HG02763 (cell line): ENCODE measurements around the gene WASF2.
A peak's percentile ranks its signal among the peaks of the same experiment; 100 is the strongest.
"Not testable (repeated sequence)": the region's sequence is repeated elsewhere in the genome, so short reads cannot be mapped to it uniquely, and the experiment has no call there.

Source experiments
- ATAC-seq: cut with Tn5 transposase; IDR thresholded peaks from one replicate; pipeline ENCODE4 v1.9.1; 2021; ENCODE audit warnings: mild to moderate bottlenecking, moderate library complexity; ENCODE audit not compliant: unreplicated experiment

WASF2 gene

DNA sequence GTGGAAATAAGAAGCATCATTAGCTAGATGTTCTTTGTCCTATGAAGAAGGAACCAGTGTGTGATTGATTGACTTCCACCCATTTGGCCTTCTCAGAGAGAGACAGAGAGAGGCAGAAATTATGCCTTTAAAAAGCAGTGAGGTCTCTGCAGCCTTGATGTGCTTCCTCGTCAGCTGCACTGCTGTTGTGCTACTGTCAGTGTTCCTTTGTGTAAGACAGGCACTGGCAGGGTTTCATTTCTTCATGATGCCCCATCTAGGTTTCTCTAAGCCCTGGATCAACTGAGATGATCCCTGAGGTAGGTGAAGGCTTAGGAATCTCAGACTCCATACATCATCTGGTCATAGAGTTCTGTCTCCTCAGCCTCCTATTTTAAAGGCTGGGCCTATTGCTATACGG, 62.6 kb downstream of the WASF2 start:
- no peak for ATAC-seq

DNA sequence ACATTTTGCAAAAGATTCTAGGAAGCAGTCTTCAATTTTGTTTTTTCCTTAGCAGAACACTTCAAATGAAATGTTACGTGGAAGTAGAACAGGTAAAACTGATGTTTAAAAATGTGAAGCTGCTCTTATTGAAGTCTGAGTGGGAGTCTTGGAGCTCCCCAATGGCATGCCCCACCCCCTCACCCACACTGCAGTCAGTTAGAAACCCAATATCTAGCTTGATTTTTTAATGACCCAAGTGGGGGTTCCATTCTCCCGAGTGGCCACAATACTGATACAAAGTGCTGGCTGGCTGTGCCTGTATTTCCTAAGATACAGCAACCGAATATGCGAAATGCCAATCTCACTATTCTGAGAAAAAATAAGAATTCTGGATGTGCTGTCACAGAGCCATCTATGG, 66.3 kb downstream of the WASF2 start:
- ATAC-seq = no peak

DNA sequence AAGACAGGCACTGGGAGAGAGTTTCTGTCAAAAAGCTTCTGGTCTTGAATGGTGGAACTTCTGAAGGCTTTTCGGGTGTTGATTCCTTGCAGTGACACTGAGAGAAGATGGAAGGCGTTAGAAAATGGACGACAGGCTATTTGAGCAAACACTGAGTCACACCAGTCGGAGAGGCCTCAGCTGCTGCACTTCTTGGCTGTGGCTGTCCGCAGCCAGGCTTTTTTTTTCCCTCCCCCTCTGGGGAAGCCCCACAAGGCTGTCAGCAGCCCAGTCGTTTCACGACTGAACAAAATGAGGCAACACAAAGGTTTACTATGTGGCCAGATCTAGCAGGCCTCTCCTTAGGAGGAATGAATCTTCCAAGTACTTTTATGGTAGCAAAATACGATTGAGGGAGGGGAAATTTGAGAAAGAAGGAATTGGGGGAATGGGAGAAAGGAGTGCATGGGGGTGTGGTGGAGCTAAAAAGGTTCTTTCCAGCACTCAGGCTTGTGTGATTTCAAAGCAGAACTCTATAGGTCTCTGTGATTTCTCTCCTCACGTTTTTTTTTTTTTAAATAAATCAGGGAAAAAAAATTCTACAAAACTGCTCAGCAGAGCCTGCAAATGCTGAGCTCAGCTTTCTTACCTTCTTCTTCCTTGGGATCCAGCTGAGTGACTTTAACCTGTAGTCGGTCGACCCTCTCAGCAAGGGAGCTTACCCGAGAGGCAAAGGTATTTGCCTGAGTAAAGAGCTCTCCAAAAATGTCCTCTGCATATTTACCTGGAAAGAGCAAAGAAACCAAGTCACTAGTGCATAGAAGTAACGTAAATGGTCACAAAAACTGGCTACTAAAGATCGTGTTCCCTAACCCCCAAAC, 71.4 kb downstream of the WASF2 start:
- ATAC-seq = peak; percentile 75

DNA sequence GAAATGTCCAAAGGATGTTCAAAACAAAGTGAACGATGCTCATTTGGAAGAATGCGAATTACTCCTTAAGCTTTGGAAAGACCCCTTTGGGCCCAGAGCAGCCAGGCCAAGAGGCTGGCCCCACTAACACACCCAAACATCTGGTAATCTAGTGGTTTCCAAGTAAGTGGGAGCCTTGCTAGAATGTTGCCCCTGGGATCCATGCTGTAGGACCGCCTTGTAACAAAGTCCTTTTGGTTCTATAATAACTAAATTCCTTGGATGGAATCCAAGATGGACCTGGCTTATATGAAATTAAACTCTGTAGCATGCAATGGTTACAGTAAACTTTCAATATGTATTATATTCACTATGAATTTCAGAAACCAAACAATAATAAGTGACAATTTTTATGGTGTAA, 72.3 kb downstream of the WASF2 start:
- ATAC-seq = no peak

DNA sequence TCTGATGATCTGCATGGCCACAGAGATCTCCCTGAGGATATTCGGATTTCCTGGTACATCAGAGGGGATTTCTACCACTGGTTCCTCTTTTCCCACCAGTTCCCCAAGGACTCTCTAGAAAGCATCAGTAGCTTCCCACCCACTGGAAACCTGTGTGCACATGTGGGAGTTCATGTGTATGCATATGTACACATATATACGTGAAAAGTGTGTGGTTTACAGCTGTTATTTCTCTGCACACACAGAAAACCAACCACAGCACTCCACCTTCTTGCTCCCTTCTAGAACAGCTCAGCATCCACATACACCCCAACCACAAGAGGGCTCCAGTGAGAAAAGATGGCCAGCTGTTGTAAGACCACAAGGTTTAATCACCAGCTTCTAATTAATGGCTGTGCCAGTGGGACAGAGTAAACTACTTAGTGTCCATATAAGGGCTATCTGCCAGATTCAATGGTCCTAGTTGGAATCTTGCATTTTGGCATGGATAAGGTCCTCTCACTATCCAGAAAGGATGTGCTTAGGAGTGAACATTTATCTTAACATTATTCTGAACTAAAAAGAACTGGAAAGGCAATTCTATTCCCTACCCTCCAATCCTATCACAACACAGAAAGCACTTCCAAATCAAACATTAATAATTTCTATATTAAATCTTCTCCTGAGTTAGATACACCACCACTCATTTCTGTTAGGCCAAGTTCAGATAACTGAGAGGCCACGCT, 73.4 kb downstream of the WASF2 start:
- ATAC-seq = no peak

DNA sequence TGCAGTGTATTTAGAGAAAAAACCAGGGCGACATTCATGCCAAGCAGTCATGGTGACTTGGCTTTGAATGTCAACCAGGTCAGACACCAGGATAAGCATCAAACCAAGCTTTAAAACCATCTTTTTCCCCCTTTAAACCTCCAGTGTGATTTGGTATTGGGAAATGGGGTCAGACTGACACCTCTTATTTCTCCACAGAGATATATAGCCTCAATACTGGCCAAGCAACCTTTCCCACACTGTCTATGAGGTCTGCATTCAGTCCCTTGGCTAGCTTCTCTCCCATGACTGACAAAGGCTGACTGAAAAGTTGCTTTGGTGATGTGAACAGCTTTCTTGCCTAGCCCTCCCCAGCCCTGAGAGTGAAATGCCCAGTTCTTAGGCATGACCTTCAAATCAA, 75.9 kb downstream of the WASF2 start:
- no peak for ATAC-seq

DNA sequence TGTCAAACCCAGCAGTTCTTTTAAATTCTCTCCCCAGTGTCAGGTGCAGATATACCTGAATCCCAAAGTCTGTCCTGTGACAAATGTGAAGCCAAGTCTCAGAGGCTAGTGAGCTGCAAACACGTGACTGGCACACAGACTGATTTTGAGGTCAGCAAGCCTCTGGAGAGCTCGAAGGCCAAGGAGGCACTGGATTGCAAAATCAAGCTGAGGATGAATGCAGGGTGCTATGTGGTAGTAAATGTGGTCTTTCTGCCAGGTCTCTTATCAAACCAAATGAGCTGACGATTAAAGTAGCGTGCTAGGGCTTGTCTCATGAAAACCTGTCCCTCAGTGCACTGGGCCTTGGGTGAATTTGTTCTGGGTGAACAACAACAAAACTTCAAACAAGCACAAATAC, 77.0 kb downstream of the WASF2 start:
- no peak for ATAC-seq

DNA sequence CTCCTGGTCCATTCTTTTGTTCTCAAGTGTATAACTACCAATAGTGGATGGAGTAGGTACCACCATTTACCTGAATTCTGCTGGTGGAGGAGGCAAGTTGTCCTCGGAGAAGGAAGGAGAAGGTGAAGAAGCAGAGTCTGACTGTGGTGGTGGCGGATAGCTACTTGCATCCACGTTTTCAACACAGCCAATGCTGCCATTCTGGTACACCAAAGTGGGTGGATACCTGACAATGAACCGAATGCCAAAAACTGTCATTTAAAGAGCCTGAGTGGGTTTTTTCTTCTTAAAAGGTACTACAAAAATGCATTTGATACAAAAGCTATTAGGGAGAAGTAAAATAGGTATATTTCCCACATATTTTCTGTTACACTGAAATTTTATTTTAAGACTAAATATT, 77.5 kb downstream of the WASF2 start:
- ATAC-seq = no peak

DNA sequence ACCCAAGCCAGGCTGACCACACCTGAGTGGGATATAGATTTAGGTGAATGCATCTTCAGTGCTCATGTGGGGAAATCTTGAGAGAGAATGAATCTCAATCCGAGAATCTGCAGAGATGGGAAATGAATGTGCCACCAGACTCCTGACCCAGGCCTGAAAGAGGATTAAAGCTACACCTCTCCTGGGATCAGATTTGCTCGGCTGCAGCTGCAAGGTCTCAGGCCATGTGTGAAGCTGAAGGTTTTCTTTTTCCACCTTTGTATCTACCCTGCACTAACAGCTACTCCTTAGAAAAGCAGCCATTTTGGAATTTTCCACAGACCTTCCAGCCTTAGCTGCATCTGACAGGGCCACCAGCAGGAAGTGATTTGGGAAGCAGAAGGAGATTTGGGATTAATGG, 79.3 kb downstream of the WASF2 start:
- ATAC-seq = no peak

DNA sequence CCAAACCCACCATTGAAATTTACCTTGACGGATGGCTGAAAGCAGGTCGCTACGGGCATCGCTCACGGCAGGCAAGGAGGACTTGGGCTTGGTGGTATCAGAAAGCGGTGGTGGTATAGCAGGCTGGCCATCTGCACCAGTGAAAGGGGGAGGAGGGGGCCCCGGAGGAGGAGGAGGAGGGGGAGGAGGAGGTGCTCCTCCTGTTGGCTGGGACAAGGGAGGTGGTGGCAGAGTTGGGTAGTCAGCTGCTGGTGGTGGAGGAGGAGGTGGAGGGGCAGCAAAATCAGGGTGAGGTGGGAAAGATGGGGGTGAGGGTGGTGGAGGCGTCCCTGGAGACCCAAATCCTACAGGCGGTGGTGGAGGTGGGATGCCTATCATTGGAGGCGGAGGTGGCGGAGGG, 80.3 kb downstream of the WASF2 start:
- ATAC-seq = no peak

DNA sequence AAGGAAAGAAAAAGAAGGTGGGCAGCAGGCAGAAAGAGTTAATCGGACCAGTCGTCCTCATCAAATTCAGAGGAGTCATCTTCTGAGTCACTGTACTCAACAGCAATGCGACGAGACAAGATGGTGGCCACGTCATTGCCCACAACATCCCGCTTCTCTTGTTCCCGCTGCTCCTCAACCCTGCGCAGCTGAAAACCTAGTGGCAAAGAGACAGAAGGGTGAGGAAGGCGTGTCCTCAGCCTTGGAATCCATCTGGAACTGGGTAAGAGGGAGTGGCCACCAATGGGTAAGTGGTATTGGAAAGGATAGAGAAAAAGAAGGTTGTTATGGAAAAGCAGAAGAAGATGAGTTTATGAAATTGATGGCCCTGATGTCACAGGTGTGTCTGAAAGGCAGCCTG, 81.8 kb downstream of the WASF2 start:
- no peak for ATAC-seq

DNA sequence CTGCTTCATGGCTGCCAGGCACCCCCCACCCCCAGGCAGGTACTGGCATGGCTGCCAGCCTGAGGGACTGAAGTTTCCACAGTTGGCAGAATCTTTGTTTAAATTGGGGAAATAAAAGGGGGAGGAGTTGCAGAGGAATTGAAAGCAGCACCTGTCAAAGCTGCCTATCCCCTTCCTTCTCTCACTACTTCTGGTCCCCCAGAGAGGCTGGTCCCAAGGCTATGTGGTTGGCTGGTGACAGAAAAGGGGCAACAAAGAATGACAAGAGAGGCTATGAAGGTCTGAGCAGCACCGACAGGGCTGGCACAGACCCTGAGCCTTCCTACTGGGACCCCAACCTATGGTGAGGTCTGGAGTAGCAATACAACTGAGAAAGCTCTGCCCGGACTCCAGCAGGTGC, 83.2 kb downstream of the WASF2 start:
- ATAC-seq = not testable (repeated sequence)

DNA sequence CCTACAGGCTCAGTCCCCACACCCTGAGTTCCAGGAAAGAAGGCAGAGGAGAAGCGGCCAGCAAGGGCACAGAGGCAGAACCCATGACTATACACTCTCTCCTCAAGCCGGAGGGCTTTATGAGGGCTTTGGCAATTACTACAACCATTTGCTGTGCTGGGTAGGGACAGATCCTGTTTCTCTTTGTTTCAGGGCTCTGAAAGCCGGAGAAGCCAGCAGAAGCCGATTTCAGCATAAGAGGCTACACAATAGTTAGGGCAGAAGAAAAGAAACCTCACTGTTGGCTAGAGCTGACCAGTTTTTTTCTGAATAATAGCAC, 83.6 kb downstream of the WASF2 start:
- no peak for ATAC-seq

DNA sequence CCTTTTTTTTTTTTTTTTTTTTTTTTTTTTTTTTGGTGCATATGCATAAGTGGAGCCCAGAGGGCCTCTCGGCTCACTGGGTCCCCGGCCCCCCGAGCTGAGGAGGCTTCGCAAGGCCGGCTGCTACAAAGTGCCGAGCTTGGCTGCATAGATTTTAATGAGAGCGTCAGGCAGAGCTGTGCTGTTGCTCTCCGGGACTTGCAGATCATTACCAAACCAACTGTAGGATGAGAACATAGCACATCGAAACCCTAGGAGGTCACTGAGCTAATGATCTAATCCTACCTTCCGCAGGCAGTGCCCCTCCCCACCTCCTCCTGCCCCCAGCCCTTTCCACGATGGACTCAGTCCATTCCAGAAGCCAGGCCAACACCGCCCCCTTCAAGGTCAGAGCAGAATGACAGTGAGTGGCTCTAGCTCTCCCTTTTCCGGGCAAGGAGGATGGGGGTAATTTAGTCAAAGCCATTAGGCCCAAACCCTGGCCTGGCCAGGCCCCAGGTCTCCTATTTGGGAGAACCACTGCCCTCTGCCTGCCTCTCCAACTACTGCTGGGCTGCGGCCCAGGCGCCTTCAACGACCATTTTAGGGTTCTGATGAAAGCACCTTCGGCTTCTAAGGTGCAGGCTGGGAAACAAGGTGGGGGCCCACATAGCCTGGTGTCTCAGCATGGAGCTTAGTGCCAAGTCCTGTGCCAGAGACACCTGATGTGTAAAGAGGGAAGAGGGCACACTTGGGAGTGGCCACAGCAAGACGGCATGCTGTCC, 84.2 kb downstream of the WASF2 start:
- ATAC-seq = not testable (repeated sequence)

DNA sequence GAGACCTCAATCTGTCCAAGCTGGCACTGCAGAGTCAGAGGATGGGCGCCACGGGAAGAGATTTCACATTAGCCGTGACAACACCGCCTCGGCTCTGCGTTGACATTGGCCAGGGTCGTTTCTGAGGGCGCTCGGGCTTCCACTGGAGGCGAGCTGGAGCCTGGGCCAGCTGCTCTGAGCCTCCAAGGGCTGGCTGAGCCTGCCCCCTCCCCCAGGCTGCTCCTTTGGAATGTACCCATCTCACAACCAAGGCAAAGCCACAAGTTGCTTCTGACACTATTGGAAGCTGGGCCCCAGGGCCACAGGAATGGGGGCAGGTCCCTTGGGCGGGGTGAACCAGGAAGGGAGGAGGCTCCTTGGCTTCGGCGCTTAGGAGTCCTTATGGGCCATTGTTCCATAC, 84.9 kb downstream of the WASF2 start:
- ATAC-seq = no peak

DNA sequence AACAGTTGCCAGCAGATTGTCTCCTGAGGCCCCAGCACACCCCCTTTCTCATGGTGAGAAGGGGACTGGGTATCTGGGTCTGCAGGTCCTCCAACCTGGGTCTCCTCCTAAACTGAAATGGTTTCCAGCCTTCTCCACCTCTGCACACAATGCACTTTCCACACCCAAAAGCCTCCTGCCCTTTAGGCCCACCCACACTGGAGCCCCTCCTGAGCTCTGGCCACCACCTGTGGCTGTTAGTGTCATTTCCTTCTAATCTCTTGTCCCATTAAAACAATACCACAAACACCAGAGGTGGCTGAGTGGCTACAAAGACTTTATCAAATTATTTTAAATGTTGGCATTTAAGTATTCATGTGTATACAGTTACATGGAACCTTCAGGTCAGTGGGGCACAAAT, 86.0 kb downstream of the WASF2 start:
- ATAC-seq = no peak

DNA sequence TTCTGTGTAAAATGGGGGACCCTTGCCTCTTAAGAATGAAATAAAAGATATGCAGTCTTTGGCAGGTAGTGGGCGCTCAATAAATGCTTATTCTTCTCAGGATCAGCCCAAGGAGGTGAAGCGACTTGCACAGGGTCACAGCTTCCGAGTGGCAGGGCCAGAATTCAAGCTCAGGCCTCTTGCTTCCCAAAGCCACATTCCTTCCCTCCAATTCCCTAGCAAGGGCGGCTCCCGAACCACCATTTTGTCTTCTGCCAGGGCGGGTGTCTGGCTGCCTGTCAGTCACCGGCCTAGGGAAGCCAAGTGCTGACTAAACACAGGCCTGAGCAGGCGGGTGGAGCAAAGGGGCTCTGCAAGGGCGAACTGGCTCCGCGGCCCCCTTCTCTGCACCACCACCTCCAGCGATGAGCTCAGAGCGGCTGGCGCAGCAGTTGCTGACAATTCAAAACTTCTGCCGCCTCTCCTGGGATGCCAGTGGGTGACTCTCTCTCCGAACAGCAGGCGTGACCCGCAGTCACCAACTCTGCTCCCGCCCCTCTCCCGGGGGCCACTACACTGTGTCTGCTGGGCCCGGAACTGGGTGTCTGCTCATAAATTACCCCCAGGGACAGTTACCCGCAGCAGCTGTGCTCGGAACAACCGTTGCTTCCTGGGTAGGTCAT, 86.8 kb downstream of the WASF2 start:
- no peak for ATAC-seq

DNA sequence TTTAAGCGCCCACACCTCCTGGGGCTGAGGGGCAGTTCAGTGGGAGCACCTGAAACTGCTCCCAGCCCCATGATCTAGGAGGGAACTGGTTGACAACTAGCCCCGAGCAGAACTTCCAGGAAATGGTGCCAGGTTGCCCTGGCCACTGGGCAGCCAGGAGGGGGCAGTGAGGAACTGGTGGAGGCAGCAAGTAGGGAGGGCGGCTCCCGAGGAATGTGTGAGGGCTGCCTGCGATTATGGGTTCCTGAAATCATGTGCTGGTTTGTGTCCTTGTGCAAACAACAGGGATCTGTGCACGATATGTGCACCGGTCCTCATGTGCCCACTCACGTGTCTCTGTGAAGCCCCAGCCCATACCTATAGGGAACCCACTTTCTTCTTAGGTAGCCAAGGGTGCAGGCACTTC, 87.6 kb downstream of the WASF2 start:
- ATAC-seq = no peak

DNA sequence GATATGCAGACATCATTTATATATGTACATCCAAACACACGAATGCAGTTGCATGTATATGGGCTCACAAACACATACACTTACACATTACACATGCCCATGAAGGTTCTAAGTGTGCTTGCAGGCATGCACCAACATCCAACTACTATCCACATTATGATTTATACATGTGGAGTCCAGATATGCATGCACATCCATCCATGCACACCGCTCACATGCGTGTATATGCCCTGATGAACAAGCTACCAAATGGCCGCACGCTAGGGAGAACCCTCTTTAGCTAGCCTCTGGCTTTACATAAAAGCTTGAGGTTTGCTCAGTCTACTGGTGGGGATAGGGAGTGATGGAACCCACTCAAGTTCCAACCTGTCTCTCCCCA, 89.0 kb downstream of the WASF2 start:
- ATAC-seq = no peak

DNA sequence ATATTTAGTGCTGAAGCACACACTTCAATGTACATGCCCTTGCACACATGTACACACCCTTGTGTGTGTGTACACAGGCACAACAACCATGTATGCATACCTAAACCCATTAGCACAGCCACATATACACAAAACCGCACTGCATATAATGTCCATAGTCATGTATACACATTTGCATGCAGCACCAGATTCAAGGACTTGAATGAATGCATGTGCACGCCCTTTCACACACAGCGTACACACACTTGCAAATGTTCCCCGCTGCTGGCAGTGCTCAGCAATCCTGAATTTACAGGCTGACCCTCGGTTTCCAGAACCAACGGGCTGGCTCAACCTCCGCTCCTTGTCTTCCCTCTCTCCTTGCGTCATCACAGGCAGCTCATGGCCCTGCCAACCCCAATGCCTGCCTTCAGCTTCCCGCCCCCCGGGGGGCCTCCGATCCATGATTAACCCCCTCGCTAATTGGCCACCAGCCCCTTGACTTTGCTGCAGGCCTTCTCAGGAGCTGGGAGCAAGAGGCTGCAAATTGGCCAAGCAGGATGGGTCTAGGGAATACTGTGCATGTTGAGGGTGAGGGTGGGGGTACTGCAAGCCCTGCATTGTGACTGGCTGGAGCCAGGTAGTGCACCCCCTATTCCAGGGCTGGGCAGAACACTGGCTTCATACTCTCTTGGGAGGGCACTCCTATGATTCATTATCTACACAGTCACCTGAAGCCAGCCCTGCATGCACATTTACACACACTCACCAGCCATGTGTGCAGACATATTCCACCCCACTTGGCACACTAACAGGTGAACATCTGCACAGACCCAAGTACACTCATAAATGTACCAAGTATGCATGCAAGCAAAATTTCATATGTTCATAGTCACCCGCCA, 89.6 kb downstream of the WASF2 start:
- ATAC-seq = no peak
